K562 (cell line): Measurements from ENCODE around the gene DYNLT3. TPM values are rescaled to one million over a fixed set of nuclear protein-coding genes. Genes with fewer than 3 reads are reported as not detected.

Experiments used
- ATAC-seq: fragments of 200-7000 bp; cut with Tn5 transposase; 3 replicates; pipeline ENCODE4 v1.9.1; 2020; ENCODE audit warnings: moderate library complexity
- BruUV-seq: library from RNA; stranded (reverse); fragments of 400-500 nt; replicated peaks from 2 replicates; lab custom pipeline; 2021; lab: Mats Ljungman, UMichigan
- CTCF ChIA-PET: fragments of 300-600 bp; formaldehyde crosslinking; extraction: SDS; loops from one replicate; lab custom pipeline; 2021; ENCODE audit warnings: low intra/inter-chr PET ratio; lab: Yijun Ruan, JAX
- POLR2A ChIA-PET: fragments of 300-600, 350-650 bp; sonication (Branson Sonifier 250); formaldehyde crosslinking; extraction: SDS; loops from one replicate; lab custom pipeline; 2021; ENCODE audit warnings: antibody characterized with exemption, inconsistent platforms; lab: Yijun Ruan, JAX
- DNase-seq, 4 experiments: peaks; one replicate each; pipeline versions ENCODE4 v3.0.0 to v3.0.0-alpha.2; 2011 to 2018; ENCODE audit warnings: low spot score in 3 of 4, mixed read lengths in 3 of 4; ENCODE audit errors: extremely low read depth in 1 of 4
- FAIRE-seq: peaks from 2 replicates; lab custom pipeline; 2011; peaks lifted over from hg19 to GRCh38; lab: Jason Lieb, UNC
- H2AFZ ChIP-seq: 2 replicates; pipeline ENCODE4 v1.6.0; 2011; ENCODE audit warnings: low read depth, low read length, control low read depth, inconsistent platforms
- H3K27ac ChIP-seq: fragments of 200-600 bp; 3 replicates; pipeline ENCODE4 v1.8.0; 2011; ENCODE audit warnings: low read depth, mild to moderate bottlenecking, control low read depth, inconsistent platforms, low read length, moderate library complexity, mixed read lengths; ENCODE audit errors: extremely low read depth
- H3K27me3 ChIP-seq, 2 experiments: fragments of 300-600 bp in 1 of 2; 2 replicates in 1 of 2; 3 replicates in 1 of 2; pipeline versions ENCODE4 v1.6.0 to v1.8.0; 2011; ENCODE audit warnings: inconsistent platforms in 2 of 2, low read length in 2 of 2, mild to moderate bottlenecking in 1 of 2, mixed read lengths in 1 of 2, moderate library complexity in 1 of 2; ENCODE audit not compliant: control insufficient read depth in 2 of 2, insufficient read depth in 2 of 2
- H3K36me3 ChIP-seq: fragments of 300-600 bp; 3 replicates; pipeline ENCODE4 v1.8.0; 2011; ENCODE audit warnings: mild to moderate bottlenecking, low read length, inconsistent platforms; ENCODE audit not compliant: control insufficient read depth, insufficient read depth
- H3K4me1 ChIP-seq, 2 experiments: fragments of 200-600 bp in 1 of 2; replicated peaks in 1 of 2; 2 replicates in 1 of 2; 3 replicates in 1 of 2; pipeline versions ENCODE4 v1.5.1 to v1.8.0; 2011; ENCODE audit warnings: inconsistent platforms in 2 of 2, low read length in 2 of 2, mild to moderate bottlenecking in 1 of 2, mixed read lengths in 1 of 2, moderate library complexity in 1 of 2; ENCODE audit not compliant: control insufficient read depth in 2 of 2, insufficient read depth in 2 of 2
- H3K4me2 ChIP-seq: 2 replicates; pipeline ENCODE4 v1.6.1; 2011; ENCODE audit warnings: low read length, control low read depth, inconsistent platforms, mixed read lengths; ENCODE audit not compliant: insufficient read depth
- H3K4me3 ChIP-seq: fragments of 200-600 bp; sonication (generic), shearing (Covaris generic); 2 replicates; pipeline ENCODE4 v1.5.1; 2016; ENCODE audit warnings: control low read depth, inconsistent platforms
- H3K79me2 ChIP-seq: fragments of 200-600 bp; 3 replicates; pipeline ENCODE4 v1.8.0; 2011; ENCODE audit warnings: low read length, inconsistent platforms; ENCODE audit not compliant: control insufficient read depth, insufficient read depth
- H3K9ac ChIP-seq, 2 experiments: 2 replicates each; pipeline versions ENCODE4 v1.6.0 to v1.6.1; 2011; ENCODE audit warnings: low read depth in 2 of 2, low read length in 2 of 2, control low read depth in 1 of 2, inconsistent platforms in 1 of 2, mild to moderate bottlenecking in 1 of 2, mixed read lengths in 1 of 2; ENCODE audit not compliant: insufficient read depth in 1 of 2
- H3K9me1 ChIP-seq: one replicate; pipeline ENCODE4 v1.6.0; 2011; ENCODE audit warnings: inconsistent platforms, mild to moderate bottlenecking, low read length, moderate library complexity; ENCODE audit not compliant: control insufficient read depth, insufficient read depth
- H3K9me3 ChIP-seq: replicated peaks from 2 replicates; pipeline ENCODE4 v1.5.1; 2011; ENCODE audit warnings: low read depth, low read length, inconsistent platforms; ENCODE audit not compliant: control insufficient read depth, insufficient read depth
- H4K20me1 ChIP-seq: replicated peaks from 2 replicates; pipeline ENCODE4 v1.6.1; 2011; ENCODE audit warnings: low read length, inconsistent platforms, mixed read lengths; ENCODE audit not compliant: control insufficient read depth, insufficient read depth
- ARHGAP35 ChIP-seq: fragments of 450-650 bp; IDR thresholded peaks from 2 replicates; pipeline ENCODE4 v1.6.1; 2018; ENCODE audit not compliant: partially characterized antibody
- BRD4 ChIP-seq: fragments of 200-600 bp; sonication (generic); IDR thresholded peaks from 2 replicates; pipeline ENCODE4 v1.6.1; 2017; ENCODE audit warnings: inconsistent platforms
- DNMT1 ChIP-seq: fragments of 450-650 bp; IDR thresholded peaks from 2 replicates; pipeline ENCODE4 v1.6.1; 2016; ENCODE audit warnings: antibody characterized with exemption, mild to moderate bottlenecking
- GABPA ChIP-seq: fragments of 200-800 bp; sonication (Bioruptor generic); conservative IDR thresholded peaks from 2 replicates; pipeline ENCODE4 v1.6.1; 2016; ENCODE audit warnings: low read depth, missing genetic modification characterization, missing compliant biosample characterization
- HNRNPUL1 ChIP-seq: fragments of 200-400 bp; formaldehyde crosslinking; IDR thresholded peaks from 2 replicates; pipeline ENCODE4 v1.6.1; 2017; ENCODE audit warnings: low read length
- WGBS: fragments of 100-300 bp; shearing (Covaris generic); methylation state at CpG from one replicate; pipeline ENCODE4 v1.1.6; 2016; ENCODE audit warnings: low coverage, mixed read lengths; ENCODE audit not compliant: insufficient coverage; ENCODE audit errors: missing lambda C conversion rate; 5-methylcytosine and 5-hydroxymethylcytosine counted together
- in situ Hi-C: fragments of 300-500 bp; cut with MboI; formaldehyde crosslinking; loops from 4 replicates; pipeline ENCODE4 v1.15.0; 2018; ENCODE audit warnings: inconsistent platforms, mixed read lengths
- intact Hi-C: fragments of 100-400 bp; cut with micrococcal nuclease; formaldehyde crosslinking; loops from 2 replicates; pipeline ENCODE4 v1.14.2; 2022
- polyA plus RNA-seq, 8 experiments: library from polyadenylated mRNA; depleted of rRNA in 4 of 8; stranded (reverse) in 5 of 8; unstranded in 3 of 8; fragments of >200 nt; fragmentation: Nextera tagmentation in 2 of 8; fragmentation: Illumina TruSeq in 1 of 8; extraction: Ambion mirVana in 2 of 8; extraction: Trizol in 1 of 8; gene quantifications; 2 replicates each; pipeline versions ENCODE4 v1.2.1 to v1.2.3, GENCODE V29; 2011 to 2014; ENCODE audit warnings: inconsistent platforms in 1 of 8, missing spikeins in 1 of 8
- total RNA-seq, 7 experiments: library from RNA; depleted of rRNA in 6 of 7; stranded (reverse); fragments of >200 nt in 6 of 7; fragmentation: Illumina TruSeq in 2 of 7; extraction: Trizol in 2 of 7; gene quantifications; 2 replicates each; pipeline versions ENCODE4 v1.2.1 to v1.2.3, GENCODE V29; 2011 to 2021; ENCODE audit warnings: low replicate concordance in 1 of 7
- TF ChIP-seq, protein P1 (sequence below): fragments of 450-650 bp; IDR thresholded peaks from 2 replicates; pipeline ENCODE4 v1.6.1; 2016; ENCODE audit warnings: low read depth, mild to moderate bottlenecking, moderate library complexity

The DYNLT3 gene
- total and polyA plus RNA-seq, 9 of the 15 experiments (the other 6 are each of a cell fraction or from before 2014, with no cell fraction given) = 4.5 to 17.5 (median 8.3) TPM

DNA sequence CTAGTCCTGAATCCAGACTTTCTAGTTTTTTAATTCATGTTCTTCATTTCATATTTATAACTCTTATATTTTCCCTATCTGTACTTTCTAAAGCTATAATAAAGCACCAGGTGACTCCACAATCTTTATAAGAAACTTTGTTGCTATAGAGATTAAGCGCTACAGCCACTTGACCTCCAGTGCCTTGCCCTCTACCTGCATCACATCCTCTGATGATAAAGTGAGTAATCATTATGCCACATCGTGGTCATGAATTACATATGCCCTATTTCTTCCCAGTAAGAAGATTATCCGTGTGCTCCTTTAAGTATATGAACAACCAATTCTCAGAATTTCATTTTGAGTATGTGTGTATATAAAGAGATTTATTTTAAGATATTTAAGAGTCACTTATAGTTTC, 6.8 kb upstream of the DYNLT3 start:
- BruUV-seq = no TSS peak
- Histone ChIP-seq H2AFZ (no peak overlapping the region), H3K4me2 (no peak overlapping the region), H3K9me3 (no peaks in the 10 kb centered on the region), H3K27ac (no peak overlapping the region), H3K4me1 (no peaks in the 10 kb centered on the region; a peak in 1 of 5 replicates), H4K20me1 (no peaks in the 10 kb centered on the region), H3K4me3 (no peak overlapping the region), H3K9ac (no peak overlapping the region), H3K36me3 (no peaks in the 10 kb centered on the region), H3K9me1 (no peaks in the 10 kb centered on the region), H3K79me2 (no peaks in the 10 kb centered on the region), H3K27me3 (no peaks in the 10 kb centered on the region)
- FAIRE-seq (no peak), DNase-seq (no peak), ATAC-seq (no peak)
- in situ Hi-C loops = no loop called here
- ChIA-PET CTCF (no interaction called here), POLR2A (interaction anchor here (1.4 kb wide), 1 partner anchor 18 kb away, joined by 4 read pairs; no protein-coding TSS in a partner anchor)
- TF ChIP-seq DNMT1 (no peak), ARHGAP35 (no peak), BRD4 (no peak), HNRNPUL1 (no peak), GABPA (tag) (no peak)
- TF ChIP-seq, protein P1, sequence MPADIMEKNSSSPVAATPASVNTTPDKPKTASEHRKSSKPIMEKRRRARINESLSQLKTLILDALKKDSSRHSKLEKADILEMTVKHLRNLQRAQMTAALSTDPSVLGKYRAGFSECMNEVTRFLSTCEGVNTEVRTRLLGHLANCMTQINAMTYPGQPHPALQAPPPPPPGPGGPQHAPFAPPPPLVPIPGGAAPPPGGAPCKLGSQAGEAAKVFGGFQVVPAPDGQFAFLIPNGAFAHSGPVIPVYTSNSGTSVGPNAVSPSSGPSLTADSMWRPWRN = no peak
- intact Hi-C loops = no loop called here
- 10% methylated on average over 3 of the region's 3 CpGs for WGBS
